Ovary (tissue), 9 donors: Measurements from ENCODE around the gene C6orf136. TPM values are rescaled to one million over a fixed set of nuclear protein-coding genes. Genes with fewer than 3 reads are reported as not detected.

Source experiments
- DNase-seq, 5 donors: peaks; one replicate each; pipeline ENCODE4 v3.0.0-alpha.2; 2019 to 2020
- H3K27ac ChIP-seq, 2 donors: fragments of 200-600 bp; one replicate each; pipeline versions ENCODE4 v1.5.1 to v1.8.0; 2019 to 2022
- H3K27me3 ChIP-seq: fragments of 200-600 bp; one replicate; pipeline ENCODE4 v1.8.0; 2022
- H3K36me3 ChIP-seq: fragments of 200-600 bp; sonication (generic); one replicate; pipeline ENCODE4 v1.5.1; 2019
- H3K4me1 ChIP-seq: one replicate; pipeline ENCODE4 v1.8.1; 2013; ENCODE audit warnings: mild to moderate bottlenecking, moderate library complexity; ENCODE audit not compliant: insufficient read depth
- H3K4me3 ChIP-seq: fragments of 200-600 bp; sonication (generic); one replicate; pipeline ENCODE4 v1.5.1; 2017
- H3K9me3 ChIP-seq, 2 donors: fragments of 200-600 bp in 1 of 2; sonication (generic) in 1 of 2; one replicate each; pipeline versions ENCODE4 v1.5.1 to v1.8.1; 2013 to 2019; ENCODE audit warnings: mild to moderate bottlenecking in 1 of 2, moderate library complexity in 1 of 2
- EP300 ChIP-seq: sonication (generic); formaldehyde crosslinking; IDR thresholded peaks from one replicate; pipeline ENCODE4 v1.6.1; 2017; ENCODE audit warnings: antibody characterized with exemption
- POLR2A ChIP-seq: fragments of 450-650 bp; IDR thresholded peaks from one replicate; pipeline ENCODE4 v1.6.1; 2017; ENCODE audit warnings: antibody characterized with exemption, mild to moderate bottlenecking, moderate library complexity
- WGBS, 3 donors: extraction: QIAGEN DNeasy Blood & Tissue Kit in 1 of 3; methylation state at CpG; one replicate each; pipeline versions ENCODE4 v1.1.5 to v1.1.7; 2013 to 2017; 5-methylcytosine and 5-hydroxymethylcytosine counted together
- intact Hi-C, 4 donors: fragments of 100-400 bp; cut with DNase I; formaldehyde crosslinking; loops; one replicate each; pipeline versions ENCODE4 v1.11.0 to v1.15.1; 2022 to 2023
- polyA plus RNA-seq, 2 donors: library from polyadenylated mRNA; stranded (reverse); fragments of 200-250 nt in 1 of 2; fragments of 350-450 nt in 1 of 2; fragmentation: Illumina TruSeq in 1 of 2; extraction: RNeasy Lipid Tissue Mini Kit (QIAGEN cat#74804) in 1 of 2; gene quantifications; one replicate each; pipeline ENCODE4 v1.2.3, GENCODE V29; 2013 to 2014
- total RNA-seq, 7 donors: library from RNA; depleted of rRNA in 2 of 7; stranded (reverse); fragments of >200 nt in 2 of 7; fragmentation: NEBNext Ultra II Directional in 3 of 7; extraction: Animal tissue kit (Norgen Biotek cat#: 25700) in 3 of 7; gene quantifications; one replicate each; pipeline versions ENCODE4 v1.1.0 to v1.2.4, GENCODE V29; 2016 to 2023
- TF ChIP-seq, protein P1 (sequence below), 3 donors: fragments of 450-650 bp in 2 of 3; fragments of 200-600 bp in 1 of 3; IDR thresholded peaks; one replicate each; pipeline versions ENCODE4 v1.5.1 to v1.8.0; 2016 to 2022; ENCODE audit warnings: antibody characterized with exemption in 3 of 3, mild to moderate bottlenecking in 1 of 3
- donor health status: DM: no; HTN: no; CAD: no; lungs with moderate emphysema.
- donor health status: DM: no; HTN: no; CAD: no.
- donor health status: Bipolar disorder and iron deficiency.
- donor health status: DM: yes; HTN: yes; CAD: no.
- donor health status: DM: no; HTN: no; CAD: no.
- donor health status: DM: yes; HTN: yes; CAD: no.

C6orf136 gene
- total and polyA plus RNA-seq, 9 donors = 6.0 to 20.0 (median 12.8) TPM

DNA sequence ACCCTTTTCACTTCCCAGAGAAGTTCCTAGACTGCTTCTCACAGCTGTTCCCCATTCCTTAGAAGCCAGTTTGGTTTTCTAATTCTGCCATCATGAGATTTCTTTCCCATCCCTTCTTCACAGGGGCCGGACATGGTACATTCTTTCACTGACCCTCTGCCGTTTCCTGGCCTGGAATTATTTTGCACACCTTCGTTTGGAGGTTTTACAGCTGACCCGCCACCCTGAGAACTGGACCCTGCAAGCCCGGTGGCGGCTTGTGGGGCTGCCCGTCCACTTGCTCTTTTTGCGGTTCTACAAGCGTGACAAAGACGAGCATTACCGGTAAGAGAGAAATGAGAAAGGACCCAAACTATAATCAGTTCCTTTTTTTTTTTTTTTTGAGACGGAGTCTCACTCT, 4.2 kb downstream of the C6orf136 start:
- H3K27me3 ChIP-seq = no peaks in the 10 kb centered on the region
- no peak for TF ChIP-seq EP300
- TF ChIP-seq, protein P1, sequence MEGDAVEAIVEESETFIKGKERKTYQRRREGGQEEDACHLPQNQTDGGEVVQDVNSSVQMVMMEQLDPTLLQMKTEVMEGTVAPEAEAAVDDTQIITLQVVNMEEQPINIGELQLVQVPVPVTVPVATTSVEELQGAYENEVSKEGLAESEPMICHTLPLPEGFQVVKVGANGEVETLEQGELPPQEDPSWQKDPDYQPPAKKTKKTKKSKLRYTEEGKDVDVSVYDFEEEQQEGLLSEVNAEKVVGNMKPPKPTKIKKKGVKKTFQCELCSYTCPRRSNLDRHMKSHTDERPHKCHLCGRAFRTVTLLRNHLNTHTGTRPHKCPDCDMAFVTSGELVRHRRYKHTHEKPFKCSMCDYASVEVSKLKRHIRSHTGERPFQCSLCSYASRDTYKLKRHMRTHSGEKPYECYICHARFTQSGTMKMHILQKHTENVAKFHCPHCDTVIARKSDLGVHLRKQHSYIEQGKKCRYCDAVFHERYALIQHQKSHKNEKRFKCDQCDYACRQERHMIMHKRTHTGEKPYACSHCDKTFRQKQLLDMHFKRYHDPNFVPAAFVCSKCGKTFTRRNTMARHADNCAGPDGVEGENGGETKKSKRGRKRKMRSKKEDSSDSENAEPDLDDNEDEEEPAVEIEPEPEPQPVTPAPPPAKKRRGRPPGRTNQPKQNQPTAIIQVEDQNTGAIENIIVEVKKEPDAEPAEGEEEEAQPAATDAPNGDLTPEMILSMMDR (IDR thresholded peaks at IDR 0.05) = no peak
- TF ChIP-seq POLR2A = no peak
- DNase-seq = no peak
- H3K9me3 ChIP-seq = no peaks in the 10 kb centered on the region
- no peak overlapping the region for H3K4me3 ChIP-seq
- no peaks in the 10 kb centered on the region for H3K36me3 ChIP-seq
- WGBS, 3 donors = 85 to 88% (median 86%) methylated on average over 12 of the region's 12 CpGs
- H3K27ac ChIP-seq = no peak overlapping the region
- intact Hi-C loops = loop anchor here in 1 of 4 donors (10.0 kb wide), 1 partner anchor 156 kb away; no protein-coding TSS in a partner anchor
- H3K4me1 ChIP-seq = no peaks in the 10 kb centered on the region

DNA sequence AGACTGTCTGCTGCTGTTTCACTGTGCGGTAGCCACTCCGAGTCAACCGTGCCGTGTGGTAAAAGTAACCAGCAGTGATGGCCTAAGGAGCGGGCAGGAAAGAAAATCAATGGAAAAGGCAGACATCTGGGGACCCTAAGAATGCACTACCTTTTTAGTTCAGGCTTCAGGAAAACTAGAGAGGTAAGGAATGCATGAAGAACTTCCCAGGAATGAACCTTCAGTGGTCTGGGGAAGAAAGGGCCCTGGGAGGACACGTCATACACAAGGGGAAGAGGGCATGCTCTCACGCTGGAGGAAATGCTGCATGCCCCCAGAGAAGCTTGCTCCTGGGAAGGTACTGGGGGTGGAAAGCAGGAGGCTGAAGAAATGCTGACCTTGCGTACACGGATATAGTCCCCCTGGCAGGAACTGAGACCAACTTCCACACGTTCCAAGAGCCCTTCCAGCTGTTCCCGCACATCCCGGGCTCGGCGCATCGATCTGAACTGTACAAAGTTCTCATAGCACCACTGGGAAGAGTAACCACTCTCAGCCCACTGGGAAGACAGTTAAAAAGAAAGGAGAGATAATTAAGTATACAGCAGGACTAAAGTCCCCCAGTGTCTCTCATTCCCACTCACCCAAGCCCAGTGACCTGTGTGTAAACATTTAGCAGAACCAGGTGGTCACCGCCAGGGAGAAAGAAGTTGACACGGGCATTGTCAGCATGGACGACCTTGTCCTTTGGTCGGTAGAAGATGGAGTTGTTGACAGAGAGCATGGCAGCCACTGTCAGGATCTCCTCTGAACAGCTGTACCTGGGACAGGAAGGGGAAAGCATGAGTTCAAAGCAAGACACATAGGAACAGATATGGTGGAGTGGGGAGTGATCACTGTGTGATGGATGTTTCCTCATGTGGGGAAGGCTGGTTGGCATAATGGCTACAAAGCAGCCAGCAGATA, 8.1 kb downstream of the C6orf136 start:
- no peaks in the 10 kb centered on the region for H3K27me3 ChIP-seq
- intact Hi-C loops = loop anchor here in 1 of 4 donors (10.0 kb wide), 1 partner anchor 160 kb away; no protein-coding TSS in a partner anchor
- H3K9me3 ChIP-seq = no peaks in the 10 kb centered on the region
- TF ChIP-seq EP300 = no peak
- no peak for TF ChIP-seq POLR2A
- TF ChIP-seq, protein P1 (IDR thresholded peaks at IDR 0.05) = no peak
- WGBS, 3 donors = 82 to 84% (median 82%) methylated on average over 19 of the region's 19 CpGs
- no peak for DNase-seq
- no peak overlapping the region for H3K27ac ChIP-seq
- no peaks in the 10 kb centered on the region for H3K36me3 ChIP-seq
- no peak overlapping the region for H3K4me3 ChIP-seq
- H3K4me1 ChIP-seq = no peaks in the 10 kb centered on the region

- 84 to 93% (median 87%) methylated on average over 3 of the region's 3 CpGs for WGBS, 3 donors
- Histone ChIP-seq H3K9me3 (no peaks in the 10 kb centered on the region), H3K4me3 (no peak overlapping the region), H3K4me1 (no peaks in the 10 kb centered on the region), H3K27me3 (no peaks in the 10 kb centered on the region), H3K36me3 (no peaks in the 10 kb centered on the region), H3K27ac (no peak overlapping the region)
- TF ChIP-seq, protein P1 (IDR thresholded peaks at IDR 0.05) = no peak
- TF ChIP-seq EP300 = no peak
- no peak for TF ChIP-seq POLR2A
- no peak for DNase-seq
- intact Hi-C loops = loop anchor here in 1 of 4 donors (10.0 kb wide), 1 partner anchor 161 kb away; no protein-coding TSS in a partner anchor
These were observed 8.8 kb downstream of the C6orf136 start for GRCh38 chr6:30655743-30656094.

GRCh38 chr6:30656513-30656912, 9.6 kb downstream of the C6orf136 start:
- intact Hi-C loops = loop anchor here in 1 of 4 donors (10.0 kb wide), 1 partner anchor 162 kb away; no protein-coding TSS in a partner anchor
- DNase-seq = no peak
- no peak overlapping the region for H3K27ac ChIP-seq
- no peaks in the 10 kb centered on the region for H3K27me3 ChIP-seq
- TF ChIP-seq, protein P1 (IDR thresholded peaks at IDR 0.05) = no peak
- no peaks in the 10 kb centered on the region for H3K9me3 ChIP-seq
- H3K4me1 ChIP-seq = no peaks in the 10 kb centered on the region
- no peaks in the 10 kb centered on the region for H3K36me3 ChIP-seq
- WGBS, 3 donors = 60 to 70% (median 69%) methylated on average over 7 of the region's 7 CpGs
- H3K4me3 ChIP-seq = no peak overlapping the region
